ENCODE measurements around the gene CLDN25.
"Not testable (repeated sequence)": the region's sequence is repeated elsewhere in the genome, so short reads cannot be mapped to it uniquely, and the experiment has no call there.

The CLDN25 gene

DNA sequence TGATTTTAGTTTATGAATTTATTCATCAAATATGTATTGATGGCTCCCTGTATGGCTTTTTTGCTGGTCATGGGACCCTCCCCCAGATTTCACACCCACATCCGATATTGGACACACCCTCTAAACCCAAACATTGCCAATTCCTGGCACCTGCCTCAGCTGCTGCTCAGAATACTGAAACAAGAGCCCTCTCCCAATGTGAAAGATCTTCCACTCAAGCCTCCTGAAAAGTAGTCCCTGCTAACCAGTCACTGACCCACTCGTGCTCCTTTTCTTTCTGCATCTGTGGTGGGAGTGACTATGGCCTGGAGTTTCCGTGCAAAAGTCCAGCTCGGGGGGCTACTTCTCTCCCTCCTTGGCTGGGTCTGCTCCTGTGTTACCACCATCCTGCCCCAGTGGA is at the start of gene CLDN25:
Gene CLDN25, plus strand, starts transcription at position 301 of the 400 bp plus-strand sequence. Its CDS starts 0 bp downstream, at position 301.
- DNase-seq (ENCODE audit: low spot score) = no peak

DNA sequence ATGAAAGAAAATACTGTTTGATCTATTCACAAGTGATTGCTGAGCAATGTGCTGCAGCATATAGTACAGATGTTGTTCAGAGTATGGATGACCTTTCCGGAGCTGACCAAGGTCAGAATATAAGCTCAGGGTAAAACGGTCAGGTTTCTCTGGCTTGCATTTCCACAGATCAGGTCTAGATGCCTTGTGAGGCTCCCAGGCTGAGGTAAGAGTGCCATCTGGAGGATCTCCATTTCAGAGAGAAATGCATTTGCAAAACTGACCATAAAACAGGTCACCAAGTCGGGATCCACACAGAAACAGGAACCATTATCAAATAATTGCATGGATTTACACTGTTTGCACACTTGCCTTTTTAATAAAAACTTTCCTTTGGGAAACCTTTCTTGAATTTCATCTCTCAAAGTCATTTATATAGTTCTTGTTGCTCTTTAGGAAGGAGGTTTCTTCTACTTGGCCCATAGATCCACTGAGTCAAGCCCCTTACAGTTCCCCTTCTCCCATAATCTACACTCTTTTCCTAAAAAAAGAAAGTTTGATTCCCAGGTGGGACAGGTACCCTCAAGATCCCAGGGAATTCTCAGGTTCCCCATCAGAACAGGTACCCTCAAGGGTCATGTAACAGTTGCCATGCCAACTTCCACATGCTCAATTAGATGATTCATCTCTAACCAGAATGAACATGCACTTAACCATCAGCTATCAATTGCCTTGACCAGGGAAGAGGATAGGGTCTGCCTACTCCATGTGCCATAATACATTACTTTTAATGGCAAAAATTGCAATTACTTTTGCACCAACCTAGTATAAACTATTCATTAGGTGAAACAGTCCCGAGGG is 48.5 kb upstream of the CLDN25 start:
- peak; percentile 33 for DNase-seq (ENCODE audit: low spot score)

DNA sequence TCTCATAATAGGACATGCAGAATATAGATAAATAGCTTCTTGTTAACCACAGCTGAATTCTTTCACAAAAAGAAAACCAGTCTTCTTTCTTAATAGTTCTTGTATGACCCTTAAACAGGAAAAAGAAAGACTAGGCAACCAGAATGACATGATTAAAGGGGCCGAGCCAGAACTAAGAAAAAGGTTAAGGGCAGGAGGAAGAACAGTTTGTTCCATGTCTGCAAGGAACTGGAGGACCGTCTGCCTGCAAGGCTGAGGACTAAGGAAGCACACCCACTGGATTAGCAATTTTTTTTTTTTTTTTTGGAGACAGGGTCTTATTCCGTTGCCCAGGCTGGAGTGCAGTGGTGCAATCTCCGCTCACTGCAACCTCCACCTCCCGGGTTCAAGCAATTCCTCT is 47.5 kb upstream of the CLDN25 start:
- no peak for DNase-seq (ENCODE audit: low spot score)

DNA sequence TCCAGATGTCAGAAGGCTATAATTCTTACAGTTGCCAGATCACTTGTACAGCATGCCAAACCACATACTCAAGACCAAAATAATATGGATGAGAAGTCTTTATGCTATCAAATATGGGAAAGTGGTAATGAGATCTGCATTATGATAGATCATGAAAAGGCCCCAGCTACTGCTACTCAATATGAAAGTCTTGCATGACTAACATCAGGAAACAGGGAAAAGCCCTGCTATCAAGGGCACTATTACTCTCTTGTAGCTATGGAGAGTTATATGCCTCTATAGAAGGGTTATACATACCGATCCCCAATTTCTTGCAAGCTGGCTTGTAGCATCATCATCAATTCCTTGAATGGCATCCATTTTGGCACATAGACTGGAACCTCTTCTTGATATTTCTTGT is 43.3 kb upstream of the CLDN25 start:
- no peak for DNase-seq (ENCODE audit: low spot score)

DNA sequence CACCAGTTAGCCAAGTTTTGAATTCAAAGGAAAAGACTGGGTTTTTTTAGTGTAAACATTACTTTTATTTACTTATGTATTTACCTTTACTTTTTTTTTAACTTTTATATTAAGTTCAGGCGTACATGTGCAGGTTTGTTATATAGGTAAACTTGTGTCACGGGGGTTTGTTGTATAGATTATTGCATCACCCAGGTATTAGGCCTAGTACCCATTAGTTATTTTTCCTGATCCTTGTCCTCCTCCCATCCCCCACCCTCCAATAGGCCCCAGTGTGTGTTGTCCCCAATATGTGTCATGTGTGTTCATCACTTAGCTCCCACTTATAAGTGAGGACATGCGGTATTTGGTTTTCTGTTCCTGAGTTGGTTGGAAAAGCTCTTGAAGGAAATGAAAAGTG is 26.7 kb upstream of the CLDN25 start:
- no peak for DNase-seq (ENCODE audit: low spot score)

DNA sequence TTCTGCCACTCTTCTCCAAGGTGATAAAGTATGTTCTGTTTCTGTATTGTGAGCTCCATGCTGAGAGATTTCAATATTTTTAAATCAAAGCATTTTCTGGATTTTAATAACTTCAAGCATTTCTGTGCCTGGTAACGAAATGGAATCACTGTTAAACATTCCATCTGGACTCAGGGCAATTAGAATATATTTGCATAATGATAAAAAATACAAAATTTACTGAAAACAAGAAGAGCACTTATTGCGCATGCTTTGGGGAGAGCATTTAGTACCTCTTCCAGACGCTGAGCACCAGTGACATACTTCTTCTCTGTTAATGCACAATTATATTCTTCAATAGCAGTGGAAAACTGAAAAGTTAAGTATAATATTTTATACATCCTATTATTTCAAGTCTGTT is 19.4 kb upstream of the CLDN25 start:
- DNase-seq (ENCODE audit: low spot score) = no peak

DNA sequence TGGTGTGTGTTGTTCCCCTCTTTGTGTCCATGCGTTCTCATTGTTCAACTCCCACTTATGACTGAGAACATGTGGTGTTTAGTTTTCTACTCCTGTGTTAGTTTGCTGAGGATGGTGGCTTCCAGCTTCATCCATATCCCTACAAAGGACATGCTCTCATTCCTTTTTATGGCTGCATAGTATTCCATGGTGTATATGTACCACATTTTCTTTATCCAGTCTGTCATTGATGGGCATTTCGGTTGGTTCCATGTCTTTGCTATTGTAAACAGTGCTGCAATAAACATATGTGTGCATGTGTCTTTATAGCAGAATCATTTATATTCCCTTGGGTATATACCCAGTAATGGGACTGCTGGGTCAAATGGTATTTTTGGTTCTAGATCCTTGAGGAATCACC is 16.6 kb upstream of the CLDN25 start:
- DNase-seq (ENCODE audit: low spot score) = not testable (repeated sequence)

DNA sequence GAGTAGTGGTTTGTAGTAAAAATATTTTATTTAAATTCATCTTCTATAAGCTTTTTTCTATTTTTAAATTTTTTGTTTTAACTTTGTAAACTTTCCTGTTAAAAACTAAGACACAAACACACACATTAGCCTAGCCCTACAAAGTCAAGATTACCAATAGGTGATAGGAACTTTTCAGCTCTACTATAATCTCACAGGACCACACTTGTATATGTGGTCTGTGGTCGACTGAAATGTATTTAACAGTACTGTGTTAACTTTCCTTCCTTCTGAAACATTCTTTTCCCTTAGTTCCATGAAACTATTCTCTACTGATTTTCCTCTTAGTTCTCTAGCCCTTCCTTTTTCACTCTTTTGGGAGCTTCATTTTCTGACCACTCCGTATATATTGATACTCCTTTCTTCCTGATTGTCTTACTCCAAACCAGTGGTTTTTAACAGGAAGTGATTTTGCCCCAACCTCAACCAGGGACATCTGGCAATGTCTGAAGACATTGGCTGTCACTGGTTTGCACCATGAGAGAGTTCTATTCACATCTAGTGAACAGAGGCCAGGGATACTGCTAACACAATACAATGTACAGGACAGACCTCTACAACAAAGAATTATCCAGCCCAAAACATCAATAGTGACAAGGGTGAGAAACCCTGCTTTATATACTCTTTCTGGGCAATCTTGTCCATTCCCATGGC is 14.9 kb upstream of the CLDN25 start:
- DNase-seq (ENCODE audit: low spot score) = no peak

DNA sequence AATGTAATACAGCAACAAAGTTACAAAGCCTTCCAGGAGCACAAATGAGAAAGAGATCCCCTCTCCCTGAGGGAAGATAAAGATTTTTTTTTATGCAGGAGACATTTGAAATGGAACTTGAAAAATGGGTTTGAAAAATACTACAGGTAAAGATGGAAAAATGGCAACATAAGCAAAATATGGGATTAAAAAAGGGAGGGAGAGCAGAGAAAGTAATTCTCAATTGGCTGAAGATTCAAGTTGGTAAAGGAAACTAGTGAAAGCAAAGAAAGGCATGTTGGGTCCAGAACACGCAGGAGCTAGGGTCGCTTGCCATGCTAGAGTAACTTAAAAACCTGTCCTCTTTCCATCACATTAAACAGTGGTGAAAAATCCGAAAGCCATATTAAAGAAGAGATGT is 7.6 kb upstream of the CLDN25 start:
- DNase-seq (ENCODE audit: low spot score) = no peak

DNA sequence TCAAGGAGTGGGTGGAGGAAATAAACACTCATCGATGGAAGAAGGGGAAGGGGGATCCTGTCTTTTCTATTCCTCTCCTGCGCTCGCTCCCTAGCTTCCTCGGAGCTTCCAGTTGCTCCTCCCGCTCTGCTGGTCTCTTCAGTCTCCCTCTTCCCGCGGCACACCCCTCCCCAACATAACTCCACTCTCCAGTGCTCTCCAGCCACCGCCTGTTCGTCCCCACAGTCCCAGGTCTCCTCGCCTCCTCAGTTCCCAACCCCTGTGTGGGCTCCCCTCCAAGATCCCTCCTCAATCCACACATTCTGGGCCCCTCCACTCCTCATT is 6.5 kb upstream of the CLDN25 start:
- DNase-seq (ENCODE audit: low spot score) = peak; percentile 26

DNA sequence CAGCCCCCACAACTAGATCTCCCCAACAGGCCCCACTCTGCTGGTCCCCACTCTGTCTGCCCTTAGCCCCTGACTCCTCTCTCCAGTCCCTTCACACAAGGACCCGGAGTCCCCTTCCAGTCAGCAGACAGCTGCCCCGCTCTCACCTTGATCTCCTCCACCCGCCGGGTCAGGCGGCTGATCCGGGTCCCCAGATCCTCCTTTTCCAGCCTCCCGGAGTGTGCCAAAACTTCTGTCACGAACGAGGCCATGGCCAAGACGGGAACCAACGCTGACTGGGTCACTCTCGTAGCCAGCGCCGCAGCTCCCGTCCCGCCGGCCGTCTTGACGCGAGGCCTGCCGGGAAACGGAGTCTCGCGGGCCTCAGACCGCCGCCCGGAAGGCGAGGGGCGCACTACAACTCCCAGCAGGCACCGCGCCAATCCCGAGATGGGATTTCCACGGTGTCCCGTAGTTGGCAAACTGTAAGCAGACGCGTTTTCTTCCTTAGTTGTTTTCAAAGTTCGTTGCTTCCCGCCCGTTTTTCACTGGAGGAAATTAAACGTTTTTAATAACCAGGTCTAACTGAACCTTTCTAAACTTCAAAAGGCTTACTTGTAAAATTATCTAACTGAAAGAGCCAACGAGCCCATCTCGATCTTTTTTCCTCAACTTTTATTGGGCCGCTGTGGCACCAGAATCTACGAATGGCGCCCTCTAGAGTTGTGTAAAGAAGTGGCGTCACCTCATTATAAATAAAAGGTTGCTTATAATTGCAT is 6.0 kb upstream of the CLDN25 start, which contains the start of gene ZW10:
Gene ZW10, minus strand, starts transcription at position 277 of the 758 bp plus-strand sequence. Its CDS starts 26 bp downstream, at position 251.
- peak; percentile 94 for DNase-seq (ENCODE audit: low spot score)

DNA sequence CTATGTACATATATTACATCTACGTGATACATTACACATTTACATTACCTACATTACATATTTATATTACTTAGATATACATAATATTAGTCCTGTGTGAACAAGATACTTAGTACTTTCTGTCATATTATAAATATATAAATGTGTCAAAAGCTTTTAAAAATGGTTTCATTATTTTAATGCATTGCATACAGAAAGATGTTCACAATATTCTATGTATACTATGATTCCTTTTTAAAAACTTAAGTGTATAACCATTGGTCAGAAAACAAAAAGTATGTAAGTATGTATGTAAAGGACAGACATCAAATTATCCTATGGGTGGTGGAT is 5.5 kb upstream of the CLDN25 start:
- no peak for DNase-seq (ENCODE audit: low spot score)

DNA sequence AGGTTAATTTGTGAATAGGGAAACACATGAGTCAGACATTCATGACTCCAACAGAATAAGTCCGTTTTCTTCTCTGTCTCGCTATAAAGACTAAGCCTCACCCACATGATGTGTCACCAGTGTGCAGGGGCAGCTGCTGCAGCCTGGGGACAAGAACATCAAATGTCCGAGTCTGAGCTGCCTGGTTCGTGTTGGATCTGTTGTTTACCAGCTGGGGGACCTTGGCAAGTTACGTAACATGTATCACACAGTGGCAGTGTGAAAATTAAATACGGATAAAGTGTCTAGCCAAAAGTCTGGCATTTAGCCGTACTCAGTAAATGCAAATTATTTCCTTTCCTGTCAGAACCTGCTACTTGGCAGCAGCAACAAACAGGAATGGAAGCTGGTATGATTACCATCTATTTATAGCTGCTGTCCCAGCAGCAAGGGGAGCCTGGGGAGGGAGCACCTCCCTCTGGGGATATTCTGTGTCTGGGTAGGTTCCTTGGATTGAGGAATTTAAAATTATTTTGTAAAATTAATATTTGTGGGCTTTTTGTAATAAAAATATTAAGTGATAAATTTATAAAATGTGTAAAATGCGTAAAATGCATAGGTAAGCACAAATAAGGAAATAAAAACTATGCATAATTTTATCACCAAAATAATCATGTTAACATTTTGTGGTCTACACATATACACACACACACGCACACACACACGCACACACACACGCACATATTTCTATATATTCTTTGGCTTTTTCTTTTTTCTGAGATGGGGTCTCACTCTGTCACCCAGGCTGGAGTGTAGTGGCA is 1.3 kb upstream of the CLDN25 start:
- peak; percentile 43 for DNase-seq (ENCODE audit: low spot score)

DNA sequence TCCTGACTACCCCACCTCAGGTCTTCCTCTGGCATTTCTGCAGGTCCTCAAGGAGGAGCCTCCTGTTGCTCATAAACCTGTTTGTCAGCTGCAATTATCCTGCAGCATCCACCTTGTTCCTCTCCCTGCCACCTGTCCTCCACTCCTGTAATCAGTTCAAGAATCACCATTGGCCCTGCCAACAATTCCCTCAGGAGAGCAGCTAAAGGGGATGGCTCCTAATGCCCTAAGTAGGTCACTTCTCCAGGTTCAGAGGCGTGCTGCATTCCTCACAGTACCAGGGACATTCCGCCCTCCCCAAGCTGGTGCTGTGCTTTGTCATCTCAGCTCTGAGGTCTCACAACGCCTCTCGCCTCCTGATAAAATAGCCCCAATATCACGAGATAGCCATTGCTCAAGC is 2.1 kb downstream of the CLDN25 start:
- DNase-seq (ENCODE audit: low spot score) = no peak

DNA sequence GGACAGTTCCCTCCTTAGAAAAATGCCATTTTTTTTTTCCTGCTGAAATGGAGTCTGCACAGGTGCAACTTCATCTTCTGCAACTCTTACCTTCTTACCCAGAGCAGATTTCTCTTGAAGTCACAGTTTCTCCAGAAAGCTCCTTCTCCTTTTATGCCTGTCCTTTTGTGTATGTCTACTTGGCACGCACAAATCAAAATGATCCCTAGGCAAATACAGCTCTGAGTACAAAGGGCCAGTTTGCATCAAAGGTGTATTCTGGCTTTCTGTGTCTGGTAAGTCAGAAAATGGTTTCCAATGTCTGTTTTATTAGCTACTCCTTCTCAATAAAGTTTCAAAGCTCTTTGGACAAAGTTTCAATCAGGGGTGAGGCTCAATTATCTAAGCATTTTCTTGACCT is 2.5 kb downstream of the CLDN25 start:
- DNase-seq (ENCODE audit: low spot score) = no peak

DNA sequence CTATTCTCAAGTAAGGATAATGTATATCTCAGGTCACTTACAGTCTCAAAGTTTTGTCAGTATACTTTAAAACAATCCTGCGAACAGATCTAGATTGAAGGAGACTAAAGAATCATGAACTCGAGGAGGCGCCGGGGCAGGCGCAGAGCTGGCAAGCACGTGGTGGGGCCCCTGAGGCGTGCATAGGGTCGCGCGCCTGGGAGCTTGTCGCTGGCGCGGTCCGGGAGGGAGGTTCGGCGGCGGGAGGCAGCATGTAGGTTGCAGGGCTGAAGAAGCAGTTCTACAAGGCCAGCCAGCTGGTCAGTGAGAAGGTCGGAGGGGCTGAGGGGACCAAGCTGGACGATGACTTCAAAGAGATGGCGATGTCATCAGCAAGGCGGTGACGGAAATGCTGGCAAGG is 9.4 kb downstream of the CLDN25 start:
- not testable (repeated sequence) for DNase-seq (ENCODE audit: low spot score)

DNA sequence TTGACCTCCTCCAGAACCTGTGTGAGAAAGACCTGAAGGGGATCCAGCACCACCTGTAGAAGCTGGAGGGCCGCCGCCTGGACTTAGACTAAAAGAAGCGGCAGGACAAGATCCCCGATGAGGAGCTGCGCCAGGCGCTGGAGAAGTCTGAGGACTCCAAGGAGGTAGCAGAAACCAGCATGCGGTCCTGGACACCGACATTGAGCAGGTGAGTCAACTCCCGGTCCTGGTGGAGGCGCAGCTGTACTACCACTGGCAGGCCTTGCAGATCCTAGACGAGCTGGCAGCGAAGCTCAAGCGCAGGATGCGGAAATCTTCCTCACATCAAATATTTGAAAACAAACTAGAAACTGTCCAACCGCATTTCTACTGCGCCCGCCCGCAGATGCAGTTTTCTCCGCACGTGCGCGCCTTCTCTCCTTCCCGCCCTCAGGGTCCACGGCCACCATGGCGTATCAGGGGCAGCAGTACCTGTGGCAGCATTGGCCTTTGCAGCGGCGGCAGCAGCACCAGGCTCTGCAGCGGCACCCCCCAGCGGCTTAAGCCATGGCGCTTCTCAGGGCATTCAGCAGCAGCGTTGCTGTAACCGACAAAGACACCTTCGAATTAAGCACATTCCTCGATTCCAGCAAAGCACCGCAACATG is 10.2 kb downstream of the CLDN25 start:
- no peak for DNase-seq (ENCODE audit: low spot score)

DNA sequence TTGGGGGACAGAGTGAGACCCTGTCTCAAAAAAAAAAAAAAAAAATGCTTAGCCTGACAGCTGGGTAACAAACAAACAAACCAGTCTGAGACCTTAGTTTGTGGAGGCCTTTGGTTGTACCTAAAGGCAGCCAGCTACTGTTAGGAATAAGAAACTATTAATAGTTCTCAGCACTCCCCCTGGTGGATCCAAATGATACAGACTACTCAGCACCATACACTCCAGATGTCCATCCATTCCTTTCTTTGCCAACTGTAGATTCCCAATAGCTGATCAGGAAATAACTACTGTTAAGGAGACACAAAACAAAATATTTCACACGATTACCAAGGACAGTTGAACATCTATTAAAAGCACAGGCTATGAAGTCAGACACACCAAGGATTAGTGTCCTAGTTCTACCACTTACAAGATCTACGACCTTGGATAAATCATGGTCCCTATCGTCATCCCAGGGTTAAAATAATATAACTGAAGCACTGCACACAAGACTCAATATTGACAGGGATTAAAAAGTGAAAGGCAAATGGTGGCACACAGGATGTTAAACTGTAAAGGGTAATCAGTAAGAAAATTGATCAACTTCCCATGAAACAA is 17.2 kb downstream of the CLDN25 start:
- DNase-seq (ENCODE audit: low spot score) = peak; percentile 62

DNA sequence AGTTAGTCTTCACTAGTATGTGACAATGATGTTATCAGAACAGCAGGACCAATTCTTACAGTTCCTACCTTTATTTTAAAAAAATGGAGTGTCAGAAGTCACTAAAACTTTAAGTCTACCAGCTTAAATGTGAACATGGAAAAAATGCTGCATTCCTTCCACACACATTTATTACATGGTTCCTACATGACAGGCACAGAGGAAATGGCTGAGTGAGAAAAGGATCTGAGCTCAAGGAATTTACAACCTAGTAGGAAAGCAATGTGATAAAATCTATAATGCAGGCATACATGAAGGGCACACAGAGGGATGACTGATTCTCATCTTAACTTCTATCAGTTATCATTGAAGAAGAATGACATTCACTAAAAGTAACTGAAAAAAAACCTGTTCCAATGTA is 23.0 kb downstream of the CLDN25 start:
- DNase-seq (ENCODE audit: low spot score) = no peak

DNA sequence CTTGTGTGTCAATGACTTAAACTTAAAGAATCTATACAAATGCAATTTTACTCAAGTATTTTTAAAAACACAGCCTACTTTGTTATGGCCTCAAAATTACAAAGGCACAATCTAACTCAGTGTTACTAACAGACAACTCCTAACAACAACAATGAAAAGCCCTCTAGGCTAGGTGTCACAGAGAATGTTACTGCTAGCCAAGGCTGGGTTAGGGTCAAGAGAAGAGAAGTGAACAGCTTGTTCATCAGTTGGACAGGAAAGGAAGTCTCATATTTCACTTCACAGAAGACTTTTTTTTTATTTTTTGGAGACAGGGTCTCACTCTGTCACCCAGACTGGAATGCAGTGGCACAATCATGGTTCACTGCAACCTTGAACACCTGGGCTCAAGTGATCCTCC is 26.0 kb downstream of the CLDN25 start:
- no peak for DNase-seq (ENCODE audit: low spot score)

DNA sequence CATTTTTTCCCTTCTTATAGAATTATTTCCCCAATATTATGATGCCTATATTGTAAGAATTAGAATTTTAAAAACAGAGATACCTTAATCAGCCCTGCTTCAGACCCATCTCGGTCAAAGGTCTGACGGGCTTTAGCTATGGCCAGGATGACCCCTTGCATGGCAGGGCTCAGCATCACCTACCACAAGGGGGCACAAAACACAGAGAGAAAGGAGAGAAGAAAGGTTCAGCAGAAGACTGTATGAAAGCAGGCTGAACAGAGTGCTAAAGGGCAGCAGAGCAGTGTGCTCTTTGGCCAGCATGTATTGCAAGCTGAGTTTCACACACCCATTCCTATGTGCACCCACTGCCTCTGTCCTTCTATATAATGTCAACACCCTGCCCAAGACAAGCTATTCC is 26.8 kb downstream of the CLDN25 start:
- peak; percentile 15 for DNase-seq (ENCODE audit: low spot score)
